HCT116 (cell line): Measurements from ENCODE around the gene TECTA. TPM values are rescaled to one million over a fixed set of nuclear protein-coding genes. Genes with fewer than 3 reads are reported as not detected.

ENCODE experiments used
- ATAC-seq: fragments of 200-7000 bp; cut with Tn5 transposase; 2 replicates; pipeline ENCODE4 v1.9.1; 2020; ENCODE audit warnings: mild to moderate bottlenecking, moderate library complexity
- BruUV-seq: library from RNA; stranded (reverse); fragments of 400-500 nt; replicated peaks from 2 replicates; lab custom pipeline; 2021; lab: Mats Ljungman, UMichigan
- CTCF ChIA-PET: fragments of 300-600 bp; sonication (Branson Sonifier 250); formaldehyde crosslinking; loops from one replicate; lab custom pipeline; 2021; ENCODE audit warnings: antibody characterized with exemption; lab: Charles Lee
- POLR2A ChIA-PET: fragments of 300-600, 350-600 bp; sonication (Branson Sonifier 250); formaldehyde crosslinking; loops from one replicate; lab custom pipeline; 2021; ENCODE audit warnings: antibody characterized with exemption; lab: Charles Lee
- RAD21 ChIA-PET, 2 experiments: fragments of 300-600 bp; sonication (Branson Sonifier 250); formaldehyde crosslinking; loops; one replicate each; lab custom pipeline; 2023; ENCODE audit warnings: low total read pairs in 2 of 2; ENCODE audit not compliant: uncharacterized antibody in 2 of 2, unreplicated experiment in 2 of 2, low non-redundant PET in 1 of 2; lab: Charles Lee
- DNase-seq: peaks from one replicate; pipeline ENCODE4 v3.0.0-alpha.2; 2010; ENCODE audit warnings: low read depth, low spot score
- H2AFZ ChIP-seq: fragments of 200-600 bp; shearing (Covaris generic), sonication (generic); 2 replicates; pipeline ENCODE4 v1.6.1; 2017; ENCODE audit warnings: low read depth, mixed run types, mixed read lengths, antibody characterized with exemption, low read length; ENCODE audit not compliant: poor library complexity, severe bottlenecking
- H3K27ac ChIP-seq: 2 replicates; pipeline ENCODE4 v1.5.1; 2012; ENCODE audit warnings: low read depth, low read length
- H3K27me3 ChIP-seq: fragments of 200-600 bp; sonication (generic); 2 replicates; pipeline ENCODE4 v1.6.1; 2016; ENCODE audit warnings: mixed run types, low read length, mixed read lengths; ENCODE audit not compliant: insufficient read depth
- H3K36me3 ChIP-seq, 2 experiments: fragments of 200-500 bp in 1 of 2; fragments of 200-600 bp in 1 of 2; sonication (Bioruptor generic) in 1 of 2; sonication (generic) in 1 of 2; 2 replicates each; pipeline versions ENCODE4 v1.5.1 to v1.6.1; 2014 to 2016; ENCODE audit warnings: low read length in 2 of 2, inconsistent platforms in 1 of 2, mixed read lengths in 1 of 2, mixed run types in 1 of 2; ENCODE audit not compliant: insufficient read depth in 2 of 2, control insufficient read depth in 1 of 2
- H3K4me1 ChIP-seq, 2 experiments: fragments of 200-600 bp in 1 of 2; sonication (generic) in 1 of 2; 2 replicates each; pipeline versions ENCODE4 v1.5.1 to v1.6.1; 2012 to 2017; ENCODE audit warnings: low read length in 2 of 2, inconsistent platforms in 1 of 2, mild to moderate bottlenecking in 1 of 2, mixed read lengths in 1 of 2, mixed run types in 1 of 2, moderate library complexity in 1 of 2; ENCODE audit not compliant: insufficient read depth in 2 of 2, control insufficient read depth in 1 of 2
- H3K4me2 ChIP-seq: fragments of 200-600 bp; sonication (generic); 2 replicates; pipeline ENCODE4 v1.6.1; 2017; ENCODE audit warnings: mixed run types, low read length, mixed read lengths
- H3K4me3 ChIP-seq, 2 experiments: fragments of 200-600 bp in 1 of 2; sonication (generic) in 1 of 2; replicated peaks in 1 of 2; 2 replicates each; pipeline ENCODE4 v1.5.1; 2011 to 2016; ENCODE audit warnings: low read length in 2 of 2, control low read depth in 1 of 2, low read depth in 1 of 2, mild to moderate bottlenecking in 1 of 2, mixed read lengths in 1 of 2, mixed run types in 1 of 2
- H3K79me2 ChIP-seq: fragments of 200-600 bp; sonication (generic); 2 replicates; pipeline ENCODE4 v1.6.1; 2017; ENCODE audit warnings: mild to moderate bottlenecking, mixed run types, low read length, moderate library complexity, mixed read lengths; ENCODE audit not compliant: insufficient read depth
- H3K9ac ChIP-seq: fragments of 200-600 bp; sonication (generic); 2 replicates; pipeline ENCODE4 v1.6.1; 2016; ENCODE audit warnings: low read length, mixed read lengths
- H3K9me2 ChIP-seq: fragments of 200-600 bp; sonication (generic), shearing (Covaris generic); 2 replicates; pipeline ENCODE4 v1.6.1; 2017; ENCODE audit warnings: mixed run types, mild to moderate bottlenecking, moderate library complexity; ENCODE audit not compliant: insufficient read depth
- H3K9me3 ChIP-seq, 2 experiments: fragments of 200-500 bp in 1 of 2; fragments of 200-600 bp in 1 of 2; sonication (Bioruptor generic) in 1 of 2; sonication (generic) in 1 of 2; 2 replicates each; pipeline ENCODE4 v1.6.1; 2014 to 2017; ENCODE audit warnings: low read length in 2 of 2, mixed read lengths in 2 of 2, inconsistent platforms in 1 of 2, low read depth in 1 of 2, mild to moderate bottlenecking in 1 of 2, mixed run types in 1 of 2, moderate library complexity in 1 of 2; ENCODE audit not compliant: control insufficient read depth in 1 of 2, insufficient read depth in 1 of 2
- H4K20me1 ChIP-seq: fragments of 200-600 bp; sonication (generic), shearing (Covaris generic); 2 replicates; pipeline ENCODE4 v1.6.1; 2017; ENCODE audit warnings: mixed run types, mild to moderate bottlenecking, moderate library complexity; ENCODE audit not compliant: insufficient read depth
- ATF3 ChIP-seq: IDR thresholded peaks from 2 replicates; pipeline ENCODE4 v1.6.1; 2012
- CBX3 ChIP-seq: IDR thresholded peaks from 2 replicates; pipeline ENCODE4 v1.6.1; 2012; ENCODE audit warnings: low read depth
- CEBPB ChIP-seq: IDR thresholded peaks from 2 replicates; pipeline ENCODE4 v1.6.1; 2012; ENCODE audit warnings: low read depth
- EZH2 ChIP-seq: fragments of 200-600 bp; sonication (generic); IDR thresholded peaks from 2 replicates; pipeline ENCODE4 v1.6.1; 2017; ENCODE audit warnings: antibody characterized with exemption, mixed run types
- EZH2phosphoT487 ChIP-seq: fragments of 200-600 bp; IDR thresholded peaks from 2 replicates; pipeline ENCODE4 v1.6.1; 2018; ENCODE audit warnings: antibody characterized with exemption, borderline replicate concordance
- JUND ChIP-seq: IDR thresholded peaks from 2 replicates; pipeline ENCODE4 v1.6.1; 2012
- POLR2AphosphoS5 ChIP-seq: IDR thresholded peaks from 2 replicates; pipeline ENCODE4 v1.6.1; 2011; ENCODE audit warnings: mild to moderate bottlenecking, low read depth, low read length, moderate library complexity
- RAD21 ChIP-seq: IDR thresholded peaks from 2 replicates; pipeline ENCODE4 v1.6.1; 2012; ENCODE audit warnings: low read depth, mild to moderate bottlenecking
- SIN3A ChIP-seq: IDR thresholded peaks from 2 replicates; pipeline ENCODE4 v1.6.1; 2012; ENCODE audit warnings: low read depth
- SRF ChIP-seq: IDR thresholded peaks from 2 replicates; pipeline ENCODE4 v1.6.1; 2012; ENCODE audit warnings: low read depth
- YY1 ChIP-seq: IDR thresholded peaks from 2 replicates; pipeline ENCODE4 v1.6.1; 2011; ENCODE audit warnings: low read length, low read depth, moderate library complexity, mild to moderate bottlenecking; ENCODE audit not compliant: insufficient replicate concordance; ENCODE audit errors: extremely low read depth
- ZBTB33 ChIP-seq: IDR thresholded peaks from 2 replicates; pipeline ENCODE4 v1.6.1; 2011; ENCODE audit warnings: mild to moderate bottlenecking, low read length, moderate library complexity; ENCODE audit not compliant: insufficient replicate concordance; ENCODE audit errors: extremely low read depth
- intact Hi-C: fragments of 100-400 bp; cut with micrococcal nuclease; formaldehyde crosslinking; loops from 2 replicates; pipeline ENCODE4 v1.10.0; 2022
- total RNA-seq: library from RNA; stranded (reverse); gene quantifications from one replicate; pipeline ENCODE4 v1.2.1, GENCODE V29; 2021; ENCODE audit not compliant: unreplicated experiment

TECTA gene
- total RNA-seq, 1 experiment from 2014 or later: 0.81 TPM

- Histone ChIP-seq H3K27me3 (peaks cover 8% of the 10 kb centered on the region; the same call in 1 of the 2 replicates), H3K27ac (no peak overlapping the region), H3K9ac (no peak overlapping the region), H3K36me3 (no peaks in the 10 kb centered on the region), H3K4me1 (0 out of 4 replicates have a peak, but pooled peaks cover 0 to 3% of the 10 kb centered on the region in 2 experiments), H3K9me3 (no peaks in the 10 kb centered on the region), H3K9me2 (no peaks in the 10 kb centered on the region), H3K4me2 (no peak overlapping the region), H4K20me1 (no peaks in the 10 kb centered on the region), H3K4me3 (no peak overlapping the region), H3K79me2 (no peaks in the 10 kb centered on the region), H2AFZ (no peak overlapping the region)
- ChIA-PET RAD21 (no interaction called here), POLR2A (no interaction called here), CTCF (no interaction called here)
- ATAC-seq (no peak), DNase-seq (no peak)
- intact Hi-C loops: loop anchor here (5.0 to 10.0 kb wide), 3 partner anchors 425 to 598 kb away; partner anchors contain the start of gene GRIK4
- TF ChIP-seq SRF (no peak), CBX3 (no peak)
- no TSS peak for BruUV-seq
Observed at GRCh38 chr11:121109916-121110586, 9.0 kb downstream of the TECTA start.

- Histone ChIP-seq H3K27me3 (peaks cover 8% of the 10 kb centered on the region; the same call in 1 of the 2 replicates), H3K9me2 (no peaks in the 10 kb centered on the region), H3K9me3 (no peaks in the 10 kb centered on the region), H3K4me3 (no peak overlapping the region), H2AFZ (no peak overlapping the region), H3K79me2 (no peaks in the 10 kb centered on the region), H3K9ac (no peak overlapping the region), H3K27ac (no peak overlapping the region), H3K4me1 (0 out of 4 replicates have a peak, but pooled peaks cover 0 to 3% of the 10 kb centered on the region in 2 experiments), H4K20me1 (no peaks in the 10 kb centered on the region), H3K4me2 (no peak overlapping the region), H3K36me3 (no peaks in the 10 kb centered on the region)
- ChIA-PET CTCF (no interaction called here), RAD21 (no interaction called here), POLR2A (no interaction called here)
- ATAC-seq (no peak), DNase-seq (no peak)
- intact Hi-C loops: loop anchor here (5.0 to 10.0 kb wide), 3 partner anchors 426 to 599 kb away; partner anchors contain the start of gene GRIK4
- BruUV-seq: no TSS peak
- TF ChIP-seq ZBTB33 (no peak), CBX3 (no peak), POLR2AphosphoS5 (no peak), YY1 (no peak), SRF (no peak), CEBPB (no peak), JUND (no peak), EZH2 (no peak), RAD21 (no peak), SIN3A (no peak), ATF3 (no peak), EZH2phosphoT487 (no peak)
Observed at GRCh38 chr11:121110871-121111724, 10.1 kb downstream of the TECTA start.
